Smooth muscle cell (in vitro differentiated cells): ENCODE measurements around the gene TAOK3. TPM values are rescaled to one million over a fixed set of nuclear protein-coding genes. Genes with fewer than 3 reads are reported as not detected.

ENCODE experiments used
- DNase-seq: peaks from one replicate; lab custom pipeline; 2025; ENCODE audit not compliant: unreplicated experiment; lab: John Stamatoyannopoulos, UW
- H2AFZ ChIP-seq: fragments of 200-600 bp; sonication (generic); 2 replicates; pipeline ENCODE4 v1.6.0; 2016; ENCODE audit warnings: antibody characterized with exemption, low read depth, mild to moderate bottlenecking
- H3F3A ChIP-seq: fragments of 200-600 bp; sonication (generic); 2 replicates; pipeline ENCODE4 v1.6.0; 2017; ENCODE audit warnings: antibody characterized with exemption, low read depth
- H3K27ac ChIP-seq: fragments of 200-600 bp; sonication (generic); 2 replicates; pipeline ENCODE4 v1.5.1; 2016; ENCODE audit warnings: low read depth, mild to moderate bottlenecking
- H3K27me3 ChIP-seq: fragments of 200-600 bp; sonication (generic); 2 replicates; pipeline ENCODE4 v1.6.1; 2016; ENCODE audit warnings: low read depth, mild to moderate bottlenecking
- H3K36me3 ChIP-seq: fragments of 200-600 bp; sonication (generic); 2 replicates; pipeline ENCODE4 v1.5.1; 2016; ENCODE audit warnings: low read depth
- H3K4me1 ChIP-seq: fragments of 200-600 bp; sonication (generic); 2 replicates; pipeline ENCODE4 v1.5.1; 2016; ENCODE audit warnings: low read depth
- H3K4me2 ChIP-seq: fragments of 200-600 bp; sonication (generic); 2 replicates; pipeline ENCODE4 v1.6.0; 2016; ENCODE audit warnings: mild to moderate bottlenecking
- H3K4me3 ChIP-seq: fragments of 200-600 bp; sonication (generic); 2 replicates; pipeline ENCODE4 v1.5.1; 2016; ENCODE audit warnings: mild to moderate bottlenecking
- H3K79me2 ChIP-seq: fragments of 200-600 bp; sonication (generic); 2 replicates; pipeline ENCODE4 v1.6.0; 2016; ENCODE audit warnings: low read depth, mild to moderate bottlenecking
- H3K9ac ChIP-seq: fragments of 200-600 bp; sonication (generic); 2 replicates; pipeline ENCODE4 v1.6.0; 2016; ENCODE audit warnings: low read depth
- H3K9me3 ChIP-seq: fragments of 200-600 bp; sonication (generic); replicated peaks from 2 replicates; pipeline ENCODE4 v1.5.1; 2016; ENCODE audit warnings: low read depth
- H4K20me1 ChIP-seq: fragments of 200-600 bp; sonication (generic); 2 replicates; pipeline ENCODE4 v1.6.0; 2016; ENCODE audit warnings: low read depth
- CTCF ChIP-seq: fragments of 200-600 bp; sonication (generic); IDR thresholded peaks from 2 replicates; pipeline ENCODE4 v1.5.1; 2017; ENCODE audit warnings: borderline replicate concordance, mild to moderate bottlenecking, antibody characterized with exemption; ENCODE audit not compliant: insufficient read depth, poor library complexity, severe bottlenecking
- WGBS: methylation state at CpG from one replicate; pipeline ENCODE4 v1.1.7; 2016; ENCODE audit warnings: low lambda C conversion rate; 5-methylcytosine and 5-hydroxymethylcytosine counted together
- polyA plus RNA-seq: library from polyadenylated mRNA; unstranded; fragments of >200 nt; fragmentation: Nextera tagmentation; extraction: Ambion mirVana; gene quantifications from 2 replicates; pipeline ENCODE4 v1.2.1, GENCODE V29; 2016
- total RNA-seq: library from RNA; depleted of rRNA; stranded (reverse); fragments of >200 nt; gene quantifications from 2 replicates; pipeline ENCODE4 v1.2.3, GENCODE V29; 2014

TAOK3 gene
- total and polyA plus RNA-seq, 2 experiments from 2014 or later, result 7.3 to 7.9 TPM

- TF ChIP-seq CTCF, result no peak
- no peak overlapping the region for H3K9ac ChIP-seq
- H3K4me3 ChIP-seq, result no peak overlapping the region
- no peaks in the 10 kb centered on the region for H3K9me3 ChIP-seq
- DNase-seq, result no peak
- H3K27me3 ChIP-seq, result no peaks in the 10 kb centered on the region
- no peaks in the 10 kb centered on the region for H4K20me1 ChIP-seq
- no peak overlapping the region for H3K27ac ChIP-seq
- 97% methylated on average over 3 of the region's 3 CpGs for WGBS
- H3K36me3 ChIP-seq, result peaks cover 13% of the 10 kb centered on the region
- H2AFZ ChIP-seq, result no peak overlapping the region
- no peak overlapping the region for H3K4me2 ChIP-seq
- no peaks in the 10 kb centered on the region for H3K79me2 ChIP-seq
- H3F3A ChIP-seq, result no peaks in the 10 kb centered on the region
- no peaks in the 10 kb centered on the region for H3K4me1 ChIP-seq
Observed at GRCh38 chr12:118160536-118160935, 212.2 kb downstream of the TAOK3 start.

- H3K27me3 ChIP-seq, result no peaks in the 10 kb centered on the region
- no peaks in the 10 kb centered on the region for H4K20me1 ChIP-seq
- H3K9ac ChIP-seq, result no peak overlapping the region
- H3K9me3 ChIP-seq, result no peaks in the 10 kb centered on the region
- H3K36me3 ChIP-seq, result no peaks in the 10 kb centered on the region
- no peaks in the 10 kb centered on the region for H3K4me1 ChIP-seq
- H3K27ac ChIP-seq, result no peak overlapping the region
- no peak for DNase-seq
- 93% methylated on average over 5 of the region's 5 CpGs for WGBS
- TF ChIP-seq CTCF, result no peak
- H2AFZ ChIP-seq, result no peak overlapping the region
- no peaks in the 10 kb centered on the region for H3K79me2 ChIP-seq
- no peak overlapping the region for H3K4me2 ChIP-seq
- no peak overlapping the region for H3K4me3 ChIP-seq
- no peaks in the 10 kb centered on the region for H3F3A ChIP-seq
Observed at GRCh38 chr12:118151755-118152154, 221.0 kb downstream of the TAOK3 start.

- Histone ChIP-seq H3K79me2 (no peaks in the 10 kb centered on the region), H4K20me1 (no peaks in the 10 kb centered on the region), H3K27me3 (no peaks in the 10 kb centered on the region), H3K27ac (no peak overlapping the region), H3K4me3 (no peak overlapping the region), H3K9ac (no peak overlapping the region), H3K4me1 (no peaks in the 10 kb centered on the region), H3K4me2 (no peak overlapping the region), H2AFZ (no peak overlapping the region), H3K9me3 (no peaks in the 10 kb centered on the region), H3F3A (no peaks in the 10 kb centered on the region), H3K36me3 (no peaks in the 10 kb centered on the region)
- 71% methylated on average over 7 of the region's 7 CpGs for WGBS
- DNase-seq, result no peak
- no peak for TF ChIP-seq CTCF
Observed at GRCh38 chr12:118150625-118151024, 222.1 kb downstream of the TAOK3 start.

GRCh38 chr12:118148287-118148686, 224.4 kb downstream of the TAOK3 start:
- Histone ChIP-seq H3K4me1 (no peaks in the 10 kb centered on the region), H3K4me3 (no peak overlapping the region), H4K20me1 (peaks cover 7% of the 10 kb centered on the region), H3K9ac (no peak overlapping the region), H3K9me3 (no peaks in the 10 kb centered on the region), H3K79me2 (no peaks in the 10 kb centered on the region), H3K36me3 (no peaks in the 10 kb centered on the region), H2AFZ (no peak overlapping the region), H3K4me2 (no peak overlapping the region), H3K27me3 (no peaks in the 10 kb centered on the region), H3K27ac (no peak overlapping the region), H3F3A (no peaks in the 10 kb centered on the region)
- no peak for DNase-seq
- no peak for TF ChIP-seq CTCF
- WGBS, result 97% methylated on average over 5 of the region's 5 CpGs
